Adrenal gland (tissue), 12 donors: ENCODE measurements around the gene FCN3. TPM values are rescaled to one million over a fixed set of nuclear protein-coding genes. Genes with fewer than 3 reads are reported as not detected.

ENCODE experiments used
- DNase-seq, 7 donors: peaks; one replicate each; pipeline ENCODE4 v3.0.0-alpha.2; 2019 to 2020
- H3K27ac ChIP-seq, 5 donors: fragments of 200-600 bp; sonication (generic) in 4 of 5; 1 replicate in 3 of 5; 2 replicates in 2 of 5; pipeline versions ENCODE4 v1.5.1 to v1.8.0; 2016 to 2020; ENCODE audit warnings: mild to moderate bottlenecking in 1 of 5
- H3K27me3 ChIP-seq: fragments of 200-600 bp; 2 replicates; pipeline ENCODE4 v1.8.0; 2021
- H3K36me3 ChIP-seq, 2 donors: fragments of 200-600 bp; replicated peaks in 1 of 2; 1 replicate in 1 of 2; 2 replicates in 1 of 2; pipeline versions ENCODE4 v1.5.1 to v1.8.0; 2018 to 2022
- H3K4me1 ChIP-seq, 2 donors: fragments of 200-600 bp; replicated peaks in 1 of 2; 1 replicate in 1 of 2; 2 replicates in 1 of 2; pipeline versions ENCODE4 v1.5.1 to v1.8.0; 2018 to 2021
- H3K4me3 ChIP-seq, 4 donors: fragments of 200-600 bp; sonication (generic) in 3 of 4; one replicate each; pipeline ENCODE4 v1.5.1; 2016 to 2018
- H3K9me3 ChIP-seq, 3 donors: fragments of 200-600 bp; sonication (generic) in 1 of 3; replicated peaks in 1 of 3; 1 replicate in 2 of 3; 2 replicates in 1 of 3; pipeline versions ENCODE4 v1.5.1 to v1.8.0; 2016 to 2021
- CTCF ChIP-seq, 6 experiments: fragments of 450-650 bp in 4 of 6; fragments of 200-600 bp in 2 of 6; sonication (generic) in 1 of 6; IDR thresholded peaks; 1 replicate in 5 of 6; 2 replicates in 1 of 6; pipeline versions ENCODE4 v1.5.1 to v1.8.0; 2016 to 2021; ENCODE audit warnings: antibody characterized with exemption in 6 of 6, mild to moderate bottlenecking in 2 of 6, moderate library complexity in 1 of 6
- POLR2A ChIP-seq, 2 donors: fragments of 450-650 bp; IDR thresholded peaks; one replicate each; pipeline ENCODE4 v1.6.1; 2017; ENCODE audit warnings: antibody characterized with exemption in 2 of 2, mild to moderate bottlenecking in 2 of 2, moderate library complexity in 1 of 2
- WGBS, 4 donors: extraction: QIAGEN DNeasy Blood & Tissue Kit in 2 of 4; methylation state at CpG; one replicate each; pipeline versions ENCODE4 v1.1.5 to v1.1.7; 2013 to 2017; 5-methylcytosine and 5-hydroxymethylcytosine counted together
- intact Hi-C, 2 donors: fragments of 100-400 bp; cut with DNase I; formaldehyde crosslinking; loops; one replicate each; pipeline versions ENCODE4 v1.14.1 to v1.15.0; 2022 to 2023
- polyA plus RNA-seq, 3 donors: library from polyadenylated mRNA; stranded (reverse); fragments of 200-250 nt in 2 of 3; fragments of 350-450 nt in 1 of 3; fragmentation: Illumina TruSeq in 1 of 3; extraction: RNeasy Lipid Tissue Mini Kit (QIAGEN cat#74804) in 1 of 3; gene quantifications; one replicate each; pipeline ENCODE4 v1.2.3, GENCODE V29; 2013 to 2014
- total RNA-seq, 9 donors: library from RNA; depleted of rRNA in 4 of 9; stranded (reverse); fragments of >200 nt in 4 of 9; fragments of 120-200 nt in 1 of 9; fragmentation: NEBNext Ultra II Directional in 1 of 9; extraction: Animal tissue kit (Norgen Biotek cat#: 25700) in 1 of 9; gene quantifications; one replicate each; pipeline versions ENCODE4 v1.1.0 to v1.2.4, GENCODE V29; 2013 to 2023
- donor health status: healthy with polysubstance abuse.
- donor health status: Bipolar disorder and iron deficiency.
- donor health status: DM: yes; HTN: yes; CAD: no.
- donor health status: DM: no; HTN: no; CAD: no.
- donor health status: DM: no; HTN: no; CAD: no.
- donor health status: DM: yes; HTN: yes; CAD: no.

The FCN3 gene
- total and polyA plus RNA-seq, 12 donors: 6.3 to 83.3 (median 32.0) TPM

DNA sequence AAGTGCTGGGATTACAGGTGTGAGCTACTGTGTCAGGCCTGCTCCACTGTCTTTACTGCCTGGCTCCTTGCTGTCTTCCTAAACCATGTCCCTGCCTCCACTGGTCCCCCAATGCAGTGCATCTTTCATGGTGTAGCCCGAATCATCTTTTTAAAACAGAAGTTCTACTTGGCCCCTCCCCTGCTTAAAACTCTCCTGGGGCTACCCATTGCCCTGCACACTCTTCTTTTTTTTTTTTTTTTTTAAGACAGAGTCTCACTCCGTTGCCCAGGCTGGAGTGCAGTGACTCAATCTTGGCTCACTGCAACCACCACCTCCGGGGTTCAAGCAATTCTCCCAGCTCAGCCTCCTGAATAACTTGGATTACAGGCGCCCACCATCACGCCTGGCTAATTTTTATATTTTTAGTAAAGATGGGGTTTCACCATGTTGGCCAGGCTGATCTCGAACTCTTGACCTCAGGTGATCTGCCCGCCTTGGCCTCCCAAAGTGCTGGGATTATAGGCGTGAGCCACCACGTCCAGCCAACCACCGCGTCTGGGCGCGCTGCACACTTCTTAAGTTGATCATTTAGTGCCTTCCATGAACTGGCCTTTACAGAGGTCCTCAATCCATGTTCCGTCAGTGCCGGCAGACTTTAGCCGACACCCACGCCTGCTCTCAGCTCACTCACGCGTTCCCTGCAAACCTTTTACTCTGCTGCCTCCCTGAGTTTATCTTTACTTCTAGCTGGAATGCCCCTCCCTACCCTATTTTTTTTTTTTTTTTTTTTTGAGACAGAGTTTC, 2.4 kb downstream of the FCN3 start:
- peaks cover 2 to 9% of the 10 kb centered on the region in 2 donors for H3K4me1 ChIP-seq
- no peak for DNase-seq
- H3K27me3 ChIP-seq: no peaks in the 10 kb centered on the region
- H3K36me3 ChIP-seq: no peaks in the 10 kb centered on the region
- no peak overlapping the region for H3K4me3 ChIP-seq
- H3K27ac ChIP-seq: no peak overlapping the region
- intact Hi-C loops: no loop called here
- no peaks in the 10 kb centered on the region for H3K9me3 ChIP-seq
- no peak for TF ChIP-seq CTCF (IDR thresholded peaks at IDR 0.05)
- TF ChIP-seq POLR2A (IDR thresholded peaks at IDR 0.05): no peak
- 88 to 92% (median 89%) methylated on average over 19 of the region's 19 CpGs for WGBS, 4 donors

DNA sequence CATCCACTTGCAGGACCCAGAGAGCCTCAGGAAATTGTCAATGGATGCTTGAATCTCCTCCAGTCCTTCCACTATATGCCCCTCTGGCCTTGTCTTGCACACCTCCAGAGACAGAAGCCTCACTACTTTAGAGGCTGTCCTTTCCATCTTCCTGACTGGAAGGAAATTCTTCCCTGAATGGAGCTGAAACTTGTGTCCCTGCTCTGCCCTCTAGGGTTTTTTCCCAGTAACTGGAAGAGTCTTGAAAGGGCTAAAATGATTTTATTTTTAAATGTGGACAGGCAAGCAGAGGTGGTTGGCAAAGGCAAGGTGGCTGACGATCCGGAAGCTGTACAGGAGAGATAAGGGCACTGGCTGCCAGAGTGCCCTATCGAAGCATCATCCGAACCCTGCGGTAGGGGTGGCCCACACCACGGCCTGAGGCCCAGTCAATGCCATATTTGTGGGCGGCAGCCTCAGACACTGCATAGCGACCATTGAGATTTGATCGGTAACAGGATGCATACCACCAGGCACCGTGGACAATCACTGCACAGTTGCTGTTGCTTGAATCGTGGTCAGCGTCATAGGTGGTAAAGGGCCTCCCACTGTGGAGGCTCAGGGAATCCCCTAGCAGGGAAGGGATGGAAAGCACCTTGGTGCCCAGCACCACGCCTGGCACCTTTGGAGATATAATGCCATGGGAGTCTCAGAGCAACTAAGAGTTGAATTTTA, 5.6 kb downstream of the FCN3 start:
- Histone ChIP-seq H3K4me1 (peaks cover 6 to 23% of the 10 kb centered on the region in 2 donors), H3K27me3 (no peaks in the 10 kb centered on the region), H3K36me3 (peaks cover 0 to 6% of the 10 kb centered on the region in 2 donors), H3K9me3 (no peaks in the 10 kb centered on the region), H3K27ac (peak overlapping the region in 2 of 5 donors; percentile 4 to 47), H3K4me3 (no peak overlapping the region)
- TF ChIP-seq POLR2A (IDR thresholded peaks at IDR 0.05): no peak
- TF ChIP-seq CTCF (IDR thresholded peaks at IDR 0.05): peak in 2 of 6 experiments; percentile 13 to 16
- WGBS, 4 donors: 60 to 77% (median 68%) methylated on average over 11 to 13 of the region's 13 CpGs; no CpG with 5 or more reads in 1 of the 4 donors
- no peak for DNase-seq
- intact Hi-C loops: no loop called here

- TF ChIP-seq CTCF (IDR thresholded peaks at IDR 0.05) (no peak), POLR2A (IDR thresholded peaks at IDR 0.05) (no peak)
- H3K27me3 ChIP-seq: no peaks in the 10 kb centered on the region
- no peaks in the 10 kb centered on the region for H3K9me3 ChIP-seq
- peaks cover 0 to 24% of the 10 kb centered on the region in 2 donors for H3K36me3 ChIP-seq
- H3K4me3 ChIP-seq: peak overlapping the region in 2 of 4 donors; percentile 39 to 90
- H3K4me1 ChIP-seq: peaks cover 6 to 23% of the 10 kb centered on the region in 2 donors
- H3K27ac ChIP-seq: peak overlapping the region in 4 of 5 donors; percentile 87 to 95 (median 92)
- 23 to 43% (median 37%) methylated on average over 4 to 8 of the region's 8 CpGs for WGBS, 4 donors
- intact Hi-C loops: no loop called here
- DNase-seq: no peak
Observed at GRCh38 chr1:27367160-27367650, 7.4 kb downstream of the FCN3 start.
